Endodermal cell (in vitro differentiated cells): ENCODE measurements around the gene AP3S1. TPM values are rescaled to one million over a fixed set of nuclear protein-coding genes. Genes with fewer than 3 reads are reported as not detected.

Experiments
- DNase-seq: peaks from one replicate; pipeline ENCODE4 v3.0.0-alpha.2; 2017
- H3K27ac ChIP-seq: 2 replicates; pipeline ENCODE4 v1.5.1; 2013; ENCODE audit warnings: mild to moderate bottlenecking, low read depth, low read length, moderate library complexity
- H3K27me3 ChIP-seq: 2 replicates; pipeline ENCODE4 v1.6.1; 2013; ENCODE audit warnings: mild to moderate bottlenecking, low read length, moderate library complexity; ENCODE audit not compliant: insufficient read depth, control insufficient read depth, poor library complexity, severe bottlenecking
- H3K36me3 ChIP-seq: 2 replicates; pipeline ENCODE4 v1.7.0; 2013; ENCODE audit warnings: mild to moderate bottlenecking, low read length, moderate library complexity; ENCODE audit not compliant: control insufficient read depth, insufficient read depth
- H3K4me1 ChIP-seq: one replicate; pipeline ENCODE4 v1.7.0; 2013; ENCODE audit warnings: low read length; ENCODE audit not compliant: control insufficient read depth, insufficient read depth
- H3K4me3 ChIP-seq: 2 replicates; pipeline ENCODE4 v1.5.1; 2013; ENCODE audit warnings: mild to moderate bottlenecking, low read length, moderate library complexity
- H3K9ac ChIP-seq: 2 replicates; pipeline ENCODE4 v1.6.1; 2013; ENCODE audit warnings: mild to moderate bottlenecking, low read length, moderate library complexity; ENCODE audit not compliant: poor library complexity, severe bottlenecking; ENCODE audit errors: extremely low read depth
- H3K9me3 ChIP-seq: 2 replicates; pipeline ENCODE4 v1.6.1; 2013; ENCODE audit warnings: mild to moderate bottlenecking, low read length, moderate library complexity; ENCODE audit not compliant: control insufficient read depth
- H3K27ac Mint-ChIP-seq: 2 replicates; pipeline ENCODE4 v1.8.0; 2020; ENCODE audit warnings: mixed read lengths
- H3K27me3 Mint-ChIP-seq: 2 replicates; pipeline ENCODE4 v1.8.0; 2021; ENCODE audit warnings: mild to moderate bottlenecking, mixed read lengths; ENCODE audit not compliant: insufficient read depth
- H3K36me3 Mint-ChIP-seq: 2 replicates; pipeline ENCODE4 v1.8.0; 2020; ENCODE audit warnings: low read depth, mixed read lengths
- H3K4me1 Mint-ChIP-seq: 2 replicates; pipeline ENCODE4 v1.8.0; 2020; ENCODE audit warnings: mixed read lengths
- H3K4me3 Mint-ChIP-seq: 2 replicates; pipeline ENCODE4 v1.8.0; 2020; ENCODE audit warnings: mild to moderate bottlenecking, moderate library complexity, mixed read lengths
- H3K9me3 Mint-ChIP-seq: 2 replicates; pipeline ENCODE4 v1.8.0; 2020; ENCODE audit warnings: mild to moderate bottlenecking, mixed read lengths
- CTCF ChIP-seq: fragments of 200-600 bp; sonication (generic); conservative IDR thresholded peaks from 2 replicates; pipeline ENCODE4 v1.5.0; 2021; ENCODE audit warnings: antibody characterized with exemption, mild to moderate bottlenecking
- WGBS, 2 experiments: methylation state at CpG; one replicate each; pipeline versions ENCODE4 v1.1.5 to v1.1.7; 2013; ENCODE audit warnings: missing lambda C conversion rate in 2 of 2, mixed read lengths in 1 of 2; ENCODE audit not compliant: insufficient coverage in 1 of 2, insufficient read length in 1 of 2; 5-methylcytosine and 5-hydroxymethylcytosine counted together
- total RNA-seq, 2 donors: library from RNA; stranded (reverse); fragmentation: NEBNext Ultra II Directional in 1 of 2; extraction: Animal tissue kit (Norgen Biotek cat#: 25700) in 1 of 2; gene quantifications; 2 replicates in 1 of 2; 3 replicates in 1 of 2; pipeline ENCODE4 v1.2.1, GENCODE V29; 2021

Gene AP3S1
- total RNA-seq, 2 donors from 2014 or later = 51.2 to 75.0 TPM

GRCh38 chr5:115838885-115839518 lies 2.7 kb upstream of the AP3S1 start:
- peaks cover 46% of the 10 kb centered on the region for H3K36me3 ChIP-seq
- peak overlapping the region; percentile 90 for H3K4me3 ChIP-seq
- no peaks in the 10 kb centered on the region for H3K9me3 ChIP-seq
- H3K9me3 Mint-ChIP-seq = no peaks in the 10 kb centered on the region
- peak; percentile 75 for TF ChIP-seq CTCF
- no peak overlapping the region for H3K27ac Mint-ChIP-seq
- peak; percentile 57 for DNase-seq
- no peaks in the 10 kb centered on the region for H3K27me3 ChIP-seq
- peaks cover 27% of the 10 kb centered on the region for H3K36me3 Mint-ChIP-seq
- no peaks in the 10 kb centered on the region for H3K4me1 ChIP-seq
- H3K4me3 Mint-ChIP-seq = peak overlapping the region; percentile 97
- WGBS, 2 experiments = 53 to 77% methylated on average over 5 to 10 of the region's 10 CpGs
- peaks cover 7% of the 10 kb centered on the region for H3K27me3 Mint-ChIP-seq
- H3K27ac ChIP-seq = no peak overlapping the region
- peaks cover 20% of the 10 kb centered on the region for H3K4me1 Mint-ChIP-seq
- no peak overlapping the region for H3K9ac ChIP-seq

- no peaks in the 10 kb centered on the region for H3K4me1 ChIP-seq
- H3K27me3 ChIP-seq = no peaks in the 10 kb centered on the region
- Mint-ChIP-seq H3K9me3 (no peaks in the 10 kb centered on the region), H3K36me3 (peaks cover 15% of the 10 kb centered on the region), H3K4me1 (peaks cover 27% of the 10 kb centered on the region), H3K27me3 (peaks cover 7% of the 10 kb centered on the region), H3K4me3 (peak overlapping the region; percentile 97), H3K27ac (peak overlapping the region; percentile 99)
- WGBS, 2 experiments = 0% methylated on average over 2 to 4 of the region's 5 CpGs
- no peak for TF ChIP-seq CTCF
- H3K27ac ChIP-seq = no peak overlapping the region
- H3K4me3 ChIP-seq = peak overlapping the region; percentile 90
- peaks cover 28% of the 10 kb centered on the region for H3K36me3 ChIP-seq
- DNase-seq = peak; percentile 50
- peak overlapping the region; percentile 89 for H3K9ac ChIP-seq
- H3K9me3 ChIP-seq = no peaks in the 10 kb centered on the region
Measured at GRCh38 chr5:115840873-115841272, 862 bp upstream of the AP3S1 start.

- peak overlapping the region; percentile 66 for H3K27ac Mint-ChIP-seq
- H3K4me3 Mint-ChIP-seq = peak overlapping the region; percentile 97
- peaks cover 7% of the 10 kb centered on the region for H3K27me3 Mint-ChIP-seq
- Histone ChIP-seq H3K9me3 (no peaks in the 10 kb centered on the region), H3K9ac (peak overlapping the region; percentile 89), H3K27ac (peak overlapping the region; percentile 83), H3K27me3 (no peaks in the 10 kb centered on the region), H3K36me3 (peaks cover 14% of the 10 kb centered on the region), H3K4me1 (no peaks in the 10 kb centered on the region), H3K4me3 (peak overlapping the region; percentile 90)
- WGBS, 2 experiments = 1 to 2% methylated on average over 27 to 68 of the region's 68 CpGs
- peaks cover 5% of the 10 kb centered on the region for H3K36me3 Mint-ChIP-seq
- H3K4me1 Mint-ChIP-seq = peaks cover 27% of the 10 kb centered on the region
- TF ChIP-seq CTCF = no peak
- DNase-seq = no peak
- H3K9me3 Mint-ChIP-seq = no peaks in the 10 kb centered on the region
Measured at GRCh38 chr5:115842089-115842935, 577 bp downstream of the AP3S1 start.
